IPS-NIHi11 (cell line): ENCODE data around the gene VRK2.

ENCODE experiments used
- DNase-seq: peaks from one replicate; pipeline ENCODE4 v3.0.0; 2012; ENCODE audit warnings: mixed read lengths, low spot score

The VRK2 gene

DNA sequence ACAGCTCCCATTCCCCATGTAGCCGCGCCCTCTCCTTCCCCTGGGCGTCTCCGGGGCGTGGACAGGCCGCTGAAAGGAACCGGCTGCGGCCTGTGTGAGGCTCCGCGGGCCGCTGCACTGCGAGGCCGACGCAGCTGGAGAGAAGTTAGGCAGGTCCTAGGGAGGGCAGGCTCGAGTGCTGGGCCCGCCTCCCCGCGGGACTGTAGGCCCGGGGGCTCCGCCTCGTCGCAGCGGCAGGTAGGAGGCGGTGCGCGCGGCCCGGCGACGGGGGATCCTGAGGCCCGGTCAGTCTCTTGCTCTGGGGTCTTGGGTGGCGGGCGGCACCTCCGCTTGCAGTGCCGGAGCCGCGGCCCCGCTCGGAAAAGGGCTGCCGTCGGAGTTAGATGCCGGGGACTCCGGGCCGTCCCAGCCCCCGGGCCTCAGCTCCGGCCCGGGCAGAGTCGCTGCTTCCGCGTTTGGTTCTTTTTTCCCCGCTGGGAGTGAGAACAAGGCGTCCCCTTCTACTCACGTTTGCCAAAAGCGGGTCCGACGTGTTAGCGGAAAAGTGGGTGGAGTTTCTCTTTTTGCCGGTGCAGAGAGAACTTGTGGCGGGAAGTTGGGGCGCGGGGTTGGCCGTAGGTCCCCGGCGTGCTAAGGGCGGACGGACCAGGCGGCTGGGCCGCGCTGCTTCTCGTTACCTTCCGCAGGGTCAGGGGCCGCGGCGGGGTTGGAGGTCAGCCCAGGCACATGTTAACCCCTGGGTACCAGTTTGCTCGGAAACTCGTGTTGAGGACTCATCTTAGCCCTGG lies at the start of gene VRK2:
TSS of gene VRK2 (plus strand) at position 222 of the 788 bp plus-strand sequence. CDS start 2,026 bp downstream, outside the sequence.
- DNase-seq: peak; percentile 92

DNA sequence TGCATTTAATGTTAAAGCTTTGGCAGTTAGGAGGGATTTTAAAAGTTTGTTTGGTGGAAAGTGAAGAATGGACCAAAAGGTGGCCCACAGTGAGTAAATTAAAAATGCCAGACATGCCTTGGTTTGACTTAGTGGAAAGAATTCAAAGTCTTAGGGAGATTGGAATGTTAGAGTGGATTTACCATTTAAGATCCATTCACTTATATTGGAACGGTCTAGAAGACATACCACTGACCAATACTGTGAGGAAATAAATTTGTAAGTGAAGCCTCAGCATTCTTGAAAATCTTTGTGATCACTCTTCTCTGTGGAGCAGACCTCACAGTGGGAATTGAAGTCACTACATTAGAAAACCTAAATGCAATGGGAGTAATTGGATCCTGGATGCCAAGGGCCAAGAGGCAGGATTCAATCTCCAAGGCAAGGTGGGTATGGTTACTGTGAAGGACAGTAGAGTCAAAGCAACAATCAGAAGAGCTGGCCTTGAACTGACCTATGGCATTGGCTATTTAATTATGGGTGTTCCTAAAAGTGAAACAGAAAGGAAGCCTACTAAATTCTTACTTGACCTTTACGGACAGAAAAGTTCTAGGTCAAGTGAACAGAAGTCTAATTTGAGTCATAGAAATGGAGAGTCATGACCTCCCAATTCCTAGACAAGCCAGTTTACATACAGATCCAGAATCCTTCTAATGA lies 40.2 kb upstream of the VRK2 start:
- DNase-seq: no peak

DNA sequence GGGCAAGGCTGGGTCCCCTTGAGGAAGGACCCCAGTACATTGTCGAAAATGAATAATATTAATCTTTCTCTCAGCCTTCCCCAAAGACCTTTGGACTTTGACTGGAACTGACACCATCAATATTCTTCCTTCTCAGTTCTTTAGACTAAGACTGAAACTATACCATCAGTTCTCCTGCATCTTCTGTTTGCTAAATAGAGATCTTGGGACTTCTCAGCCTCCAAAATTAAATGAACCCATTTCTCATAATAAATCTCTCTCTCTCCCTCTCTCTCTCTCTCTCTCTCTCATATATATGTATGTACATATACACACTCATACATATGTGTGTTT lies 39.7 kb upstream of the VRK2 start:
- DNase-seq: no peak

DNA sequence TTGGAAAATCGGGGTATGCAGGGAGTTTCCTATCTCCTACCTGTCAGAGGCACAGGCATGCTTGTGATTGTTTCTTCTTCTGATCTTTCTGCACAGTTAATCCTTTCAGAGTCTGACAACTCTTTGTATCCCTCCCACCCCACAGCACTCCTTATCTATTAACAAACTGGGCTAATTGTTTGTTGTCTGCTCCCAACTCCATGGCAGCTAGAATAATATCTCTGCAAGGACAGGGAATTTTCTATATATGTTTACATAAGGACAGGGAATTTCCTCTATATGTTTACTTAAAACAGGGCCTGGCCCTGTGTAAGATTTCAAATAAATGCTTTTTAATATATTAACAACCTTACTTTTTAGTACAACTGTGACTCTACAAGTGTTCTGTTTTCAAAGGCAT lies 36.0 kb upstream of the VRK2 start:
- DNase-seq: no peak

DNA sequence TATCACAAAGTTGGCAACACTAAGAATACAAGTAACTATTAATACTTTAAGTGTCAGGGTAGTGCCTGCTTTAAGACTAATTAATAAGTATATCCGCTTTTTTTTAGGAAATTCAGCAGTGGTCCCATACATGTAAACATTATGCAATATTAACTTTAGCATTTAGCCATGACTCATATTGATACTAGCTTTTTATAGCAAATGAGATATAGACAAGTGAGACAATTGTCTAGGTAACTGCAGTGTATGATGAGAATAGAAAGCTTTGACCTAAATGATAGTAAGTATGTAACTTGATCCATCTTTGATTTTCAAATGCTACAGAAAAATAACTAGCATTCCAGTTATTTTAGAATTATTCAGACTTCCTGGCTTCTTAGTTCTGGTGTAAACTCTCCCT lies 27.4 kb upstream of the VRK2 start:
- no peak for DNase-seq

DNA sequence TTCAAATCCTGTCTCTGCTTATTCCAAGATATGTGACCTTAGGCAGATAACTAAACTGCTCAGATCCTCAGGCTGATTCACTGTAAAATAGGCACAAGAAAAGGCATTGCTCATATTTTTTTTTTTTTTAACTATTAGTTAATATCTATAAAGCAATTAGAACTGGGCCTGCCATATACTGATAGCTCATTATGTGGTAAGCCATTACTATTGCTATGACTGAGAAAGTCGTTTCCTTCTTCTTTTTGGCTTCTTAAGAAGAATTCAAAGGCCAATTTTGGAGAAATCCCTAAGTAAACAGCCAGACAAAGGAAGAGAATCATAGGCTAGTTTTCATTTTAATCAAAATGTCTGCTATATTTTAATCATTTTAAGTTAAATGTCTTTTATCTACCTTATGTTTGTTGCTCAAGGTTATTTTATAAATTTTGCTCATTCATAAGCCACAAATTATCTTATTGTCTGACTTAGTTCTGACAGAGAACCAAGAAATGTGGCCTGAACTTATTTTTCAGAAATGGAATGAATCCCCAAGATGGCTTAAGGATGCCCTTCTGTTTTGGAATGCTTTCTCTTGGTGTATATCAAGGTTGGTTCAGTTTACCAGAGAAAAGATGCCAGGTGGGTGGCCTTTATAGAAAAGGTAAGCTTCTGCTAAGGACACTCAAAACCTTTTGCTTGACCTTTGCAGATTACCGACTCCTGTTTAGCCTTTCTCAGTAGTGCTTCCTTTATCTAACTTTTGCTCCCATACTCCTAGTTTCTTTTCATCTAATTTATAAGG lies 21.3 kb upstream of the VRK2 start:
- no peak for DNase-seq

DNA sequence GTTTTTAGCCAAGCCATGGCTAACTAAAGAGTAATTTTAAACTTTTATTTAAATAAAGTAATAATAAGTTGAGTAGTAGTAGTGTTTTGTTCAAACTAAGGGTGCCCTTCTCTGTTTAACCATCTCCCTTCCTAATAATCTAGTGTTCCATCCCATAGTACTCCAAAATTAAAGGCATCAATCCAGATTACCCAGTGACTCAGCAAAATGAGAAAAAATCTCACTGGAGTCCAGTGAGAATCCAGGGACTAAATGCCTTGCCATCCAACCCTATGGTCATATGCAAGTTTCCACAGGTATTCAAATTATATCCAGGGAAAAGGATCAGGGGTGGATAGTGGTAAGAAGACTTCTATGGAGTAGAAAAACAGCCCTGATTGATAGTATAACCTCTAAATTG lies 19.6 kb upstream of the VRK2 start:
- no peak for DNase-seq

DNA sequence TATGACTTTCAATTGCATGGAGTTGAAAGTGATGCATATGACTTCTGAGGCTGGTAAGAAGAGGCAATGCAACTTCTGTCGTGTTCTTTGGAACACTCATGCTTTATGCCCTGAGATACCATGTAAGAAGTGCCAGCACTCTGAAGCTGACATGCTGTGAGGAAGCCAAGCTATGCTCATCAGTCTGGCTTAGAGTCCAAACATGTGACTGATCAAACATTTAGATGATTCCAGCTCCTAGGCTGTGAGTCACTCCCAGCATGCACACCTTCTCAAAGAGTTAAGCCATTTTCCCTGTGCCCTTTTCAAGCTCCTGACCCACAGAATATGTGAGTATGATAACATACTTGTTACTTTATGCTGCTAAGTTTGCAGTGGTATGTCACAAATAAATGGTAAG lies 15.8 kb upstream of the VRK2 start:
- DNase-seq: no peak

DNA sequence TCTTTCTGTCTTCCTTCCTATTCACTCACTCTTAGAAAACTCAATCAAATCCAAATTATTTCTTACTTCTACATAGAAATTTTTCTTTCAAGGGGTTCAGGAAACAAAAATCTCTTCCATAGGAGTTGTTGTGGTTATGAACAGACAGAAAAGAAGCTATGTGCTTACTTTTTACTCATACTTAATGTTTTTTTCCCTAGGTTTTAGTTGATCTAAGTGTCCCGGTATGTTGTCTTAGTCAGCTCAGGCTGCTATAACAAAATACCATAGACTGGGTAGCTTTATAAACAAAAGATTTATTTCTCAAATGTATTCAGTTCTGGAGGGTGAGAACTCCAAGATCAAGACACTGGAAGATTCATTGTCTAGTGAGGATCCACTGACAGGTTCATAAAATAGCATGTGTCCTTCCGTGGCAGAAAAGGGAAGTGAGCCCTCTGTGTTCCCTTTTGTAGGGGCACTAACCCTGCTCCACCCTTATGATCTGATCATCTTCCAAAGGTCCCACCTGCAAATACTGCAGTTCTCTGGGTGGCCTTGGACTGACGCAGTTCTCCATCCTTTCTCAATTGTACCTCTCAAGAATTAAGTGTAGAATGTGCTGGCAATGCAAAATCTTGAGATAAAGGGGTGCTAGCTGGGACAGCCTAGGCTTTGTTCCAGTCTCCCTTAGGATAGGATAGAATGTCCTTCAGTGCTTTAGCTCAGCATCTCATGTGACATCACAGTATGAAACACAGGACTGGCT lies 14.4 kb upstream of the VRK2 start:
- no peak for DNase-seq

DNA sequence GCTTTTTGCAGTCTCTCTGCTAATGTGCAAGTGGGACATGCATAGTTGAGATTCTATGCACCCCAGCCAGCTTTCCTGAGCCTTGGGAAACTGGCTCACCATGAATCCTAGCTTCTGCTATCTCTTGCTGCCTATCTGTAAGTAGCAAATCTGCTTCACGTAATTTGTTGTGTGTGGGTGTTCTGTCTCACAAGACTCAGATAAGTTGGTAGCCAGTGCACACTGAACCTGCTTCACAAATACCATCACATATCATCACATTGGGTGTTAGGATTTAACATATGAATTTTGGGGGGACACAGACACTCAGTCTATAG lies 13.9 kb upstream of the VRK2 start:
- no peak for DNase-seq

DNA sequence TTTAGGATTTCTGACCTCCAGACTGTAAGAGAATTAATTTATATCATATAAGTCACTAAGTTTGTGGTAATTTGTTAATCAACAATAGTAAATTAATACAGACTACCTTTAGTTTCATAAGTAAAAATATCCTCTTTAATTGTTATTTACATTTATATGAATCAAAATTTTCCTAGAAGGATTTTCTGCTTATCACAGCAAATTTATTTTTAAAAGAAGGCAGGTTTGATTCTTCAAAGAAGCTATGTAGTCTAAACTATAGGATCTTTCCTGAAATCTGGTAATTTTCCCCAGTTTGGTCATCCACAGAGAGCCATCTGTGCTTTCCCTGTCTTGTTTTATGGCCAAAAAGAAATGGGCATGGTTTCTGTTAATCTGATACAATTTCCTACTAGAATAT lies 13.1 kb upstream of the VRK2 start:
- no peak for DNase-seq

DNA sequence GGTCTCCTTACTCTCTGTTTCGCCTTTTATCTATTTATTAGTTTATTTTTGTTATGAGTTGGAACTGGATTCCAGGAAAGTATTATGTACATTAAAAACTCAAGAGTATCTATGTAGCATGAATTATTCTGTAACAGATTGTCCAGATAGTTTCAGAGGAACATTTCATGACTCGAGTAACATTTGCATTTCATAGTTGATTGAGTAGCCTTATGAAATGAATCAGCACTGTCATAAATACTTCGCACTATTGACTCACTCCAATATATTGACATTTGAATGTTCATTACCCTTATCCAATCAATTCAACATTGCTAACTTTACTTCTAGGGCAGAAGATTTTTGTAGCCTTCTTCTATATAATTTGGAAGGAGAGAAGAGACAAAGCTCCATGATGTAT lies 11.3 kb upstream of the VRK2 start:
- DNase-seq: no peak

DNA sequence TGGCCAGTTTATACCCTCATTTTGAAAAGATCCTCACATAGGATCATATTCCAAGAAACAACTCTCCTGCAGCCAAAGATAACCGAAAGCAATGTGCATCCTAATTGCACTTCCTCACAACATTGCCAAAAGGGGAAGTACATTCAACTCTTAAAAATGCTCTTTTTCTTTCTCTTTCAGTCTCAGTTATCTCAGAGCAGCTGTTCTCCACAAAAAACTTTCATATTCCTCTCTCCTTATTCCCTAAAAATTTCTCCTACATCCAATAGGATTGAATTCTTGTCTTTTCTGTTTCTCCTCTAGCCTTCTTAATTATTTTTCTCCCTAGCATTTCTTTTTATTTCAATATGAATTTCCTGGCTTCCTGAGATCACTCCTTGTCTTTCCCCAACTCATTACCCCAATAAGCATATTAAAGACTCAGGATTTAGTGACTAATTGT lies 7.4 kb upstream of the VRK2 start:
- DNase-seq: no peak

DNA sequence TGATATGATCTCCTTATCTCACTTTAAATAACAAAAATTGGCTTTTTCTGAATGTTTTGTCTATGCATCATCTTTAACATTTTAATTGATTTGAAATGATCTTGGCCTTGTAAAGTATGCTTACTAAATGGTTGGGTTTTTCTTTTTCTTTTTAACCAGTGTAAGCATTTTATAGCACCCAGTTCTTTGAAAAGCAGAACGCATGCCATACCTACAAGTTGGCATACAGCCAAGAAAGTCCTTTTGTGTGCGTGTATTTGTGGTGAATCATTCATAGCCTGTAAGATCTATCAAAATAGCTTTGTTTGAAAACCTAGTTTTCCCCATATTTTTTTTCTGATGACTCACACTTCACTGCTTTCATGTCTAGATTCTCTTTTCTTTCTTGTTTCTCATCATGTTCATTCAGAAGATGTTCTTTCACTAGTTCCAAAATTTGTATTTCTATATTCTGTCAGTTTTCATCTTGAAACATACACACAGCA lies 4.1 kb upstream of the VRK2 start:
- DNase-seq: no peak

DNA sequence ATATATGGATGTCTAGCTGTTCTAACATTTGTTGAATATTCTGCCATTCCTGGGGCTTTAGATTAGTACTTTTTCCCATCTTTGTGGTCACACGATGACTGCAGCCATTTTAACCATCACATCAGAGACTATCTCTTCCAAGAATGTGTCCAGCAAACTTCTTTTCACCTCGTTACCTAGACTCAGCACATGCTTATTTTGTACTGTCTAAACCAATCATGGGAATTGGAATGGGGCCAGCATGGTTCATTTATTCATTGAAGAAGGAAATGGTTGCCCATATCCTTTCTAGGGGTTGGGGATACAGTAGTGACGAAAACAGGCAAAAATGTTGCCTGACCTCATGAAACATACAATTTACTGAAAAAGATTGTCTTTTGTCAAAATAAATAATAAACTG lies 2.5 kb upstream of the VRK2 start:
- DNase-seq: no peak

DNA sequence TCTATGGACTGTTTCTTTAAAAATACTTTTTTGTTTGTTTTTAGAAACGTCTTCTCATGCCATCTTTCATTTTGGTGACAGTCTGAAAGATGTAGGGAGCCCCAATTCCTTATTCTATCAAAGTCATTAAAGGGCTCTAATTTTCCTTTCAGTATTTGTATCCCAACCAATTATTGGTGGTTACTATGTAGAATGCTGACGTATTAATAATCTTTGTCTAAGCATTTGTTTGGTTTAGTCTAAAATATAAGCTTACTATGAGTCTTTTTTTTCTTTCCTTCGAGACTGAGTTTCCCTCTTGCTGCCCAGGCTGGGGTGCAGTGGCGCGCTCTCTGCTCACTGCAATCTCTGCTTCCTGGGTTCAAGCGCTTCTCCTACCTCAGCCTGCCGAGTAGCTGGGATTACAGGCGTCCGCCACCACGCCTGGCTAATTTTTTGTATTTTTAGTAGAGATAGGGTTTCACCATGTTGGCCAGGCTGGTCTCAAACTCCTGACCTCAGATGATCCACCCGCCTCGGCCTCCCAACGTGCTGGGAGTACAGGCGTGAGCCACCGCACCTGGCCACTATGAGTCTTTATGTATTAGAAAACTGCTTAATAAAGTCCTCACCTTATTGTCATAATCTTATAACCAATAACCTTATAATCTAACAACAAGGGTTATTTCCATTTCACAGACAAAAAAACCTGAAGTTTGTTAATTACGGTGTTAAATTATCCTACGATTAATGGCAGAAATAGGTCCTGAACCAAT lies 849 bp upstream of the VRK2 start:
- DNase-seq: no peak

DNA sequence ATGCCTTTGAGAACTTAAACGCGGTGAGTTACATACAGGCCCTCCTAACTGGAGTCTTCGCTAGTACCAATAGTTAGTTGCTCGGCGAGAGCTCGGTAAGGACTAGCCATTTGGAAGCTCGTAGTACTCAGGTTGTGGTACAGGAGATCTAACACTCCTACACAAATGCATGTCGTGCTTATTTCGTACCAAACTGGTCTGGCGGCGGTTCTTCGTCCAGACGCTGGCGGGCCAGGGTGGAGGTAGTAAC lies 346 bp upstream of the VRK2 start:
- DNase-seq: no peak

DNA sequence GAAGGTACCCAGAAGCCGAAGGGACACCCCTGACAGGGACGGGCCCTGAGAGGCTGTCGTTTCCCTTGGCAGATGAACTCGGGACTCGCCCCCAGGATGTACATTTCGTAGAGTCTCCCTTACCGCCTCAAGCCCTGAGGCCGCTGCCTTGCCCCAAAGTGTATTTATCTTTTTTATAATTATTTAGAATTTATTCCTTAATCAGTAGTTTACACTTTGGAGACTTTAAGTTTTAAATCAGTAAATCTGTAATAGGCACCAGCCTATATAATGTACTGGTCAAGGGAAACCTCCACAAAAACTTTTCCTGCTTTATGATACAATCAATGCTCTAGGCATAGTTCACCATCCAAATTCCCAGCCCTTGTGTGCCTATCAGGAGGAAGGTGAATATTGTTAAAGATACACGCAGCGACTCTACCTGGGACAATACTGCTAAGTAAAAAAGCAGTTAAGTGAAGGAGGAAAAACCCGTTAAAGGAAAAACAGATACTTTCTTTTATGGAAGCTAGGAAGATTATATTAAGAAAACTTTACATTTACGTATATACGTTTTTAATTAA lies 848 bp downstream of the VRK2 start:
- no peak for DNase-seq

DNA sequence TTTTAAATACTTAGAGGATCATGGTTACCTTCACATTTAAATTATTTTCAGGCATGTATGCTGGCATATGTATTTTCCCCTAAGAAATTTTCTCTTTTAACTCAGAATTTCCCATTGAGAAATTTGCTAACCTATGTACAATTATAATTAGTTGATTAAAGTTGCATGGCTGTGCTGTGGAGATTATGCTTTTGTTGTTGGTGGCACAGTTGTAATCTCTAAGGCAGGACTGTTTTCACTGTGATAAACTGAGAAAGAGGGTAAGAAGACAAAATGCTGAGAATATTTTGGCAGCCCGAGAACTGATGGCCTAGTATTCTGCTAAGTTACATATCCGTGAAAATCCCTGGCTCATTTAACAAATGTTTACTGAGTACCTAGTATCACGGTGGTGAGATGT lies 1.4 kb downstream of the VRK2 start:
- DNase-seq: no peak

DNA sequence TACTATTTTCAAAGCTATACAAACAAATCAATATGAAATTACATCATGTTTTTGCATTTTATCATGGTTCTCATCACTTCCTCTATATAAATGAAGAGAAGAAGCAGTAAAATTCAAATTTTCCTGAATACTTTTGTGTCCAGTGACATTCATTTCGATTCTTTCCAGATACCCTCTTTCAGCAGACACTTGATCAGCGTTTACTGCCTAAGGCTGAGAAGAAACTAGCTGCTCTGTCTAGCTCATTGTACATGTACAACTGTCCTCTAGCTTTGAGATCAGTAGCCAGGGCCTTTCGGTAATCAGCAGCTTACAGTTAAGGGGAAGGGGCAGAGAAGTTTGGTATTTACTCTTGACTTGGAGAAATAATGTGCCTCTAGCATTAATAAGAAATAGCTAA lies 4.8 kb downstream of the VRK2 start:
- DNase-seq: no peak

DNA sequence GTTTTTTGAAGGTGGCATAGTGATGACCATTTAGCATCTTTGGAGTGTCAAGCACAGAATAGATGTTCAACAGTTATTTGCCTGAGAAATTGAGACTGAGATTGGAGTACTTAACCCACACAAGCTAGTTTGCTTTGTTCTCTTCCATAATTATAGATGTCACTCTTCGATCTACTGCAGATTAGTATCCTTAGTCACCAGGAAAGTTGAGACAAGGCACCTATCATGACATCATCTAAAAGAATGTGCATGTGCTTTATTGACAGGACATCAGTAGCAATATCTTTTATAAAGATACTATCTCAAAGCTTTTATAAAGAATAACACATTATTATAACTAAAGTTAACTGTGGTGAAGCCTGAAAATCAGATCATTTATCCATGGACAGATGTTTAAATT lies 6.4 kb downstream of the VRK2 start:
- no peak for DNase-seq

DNA sequence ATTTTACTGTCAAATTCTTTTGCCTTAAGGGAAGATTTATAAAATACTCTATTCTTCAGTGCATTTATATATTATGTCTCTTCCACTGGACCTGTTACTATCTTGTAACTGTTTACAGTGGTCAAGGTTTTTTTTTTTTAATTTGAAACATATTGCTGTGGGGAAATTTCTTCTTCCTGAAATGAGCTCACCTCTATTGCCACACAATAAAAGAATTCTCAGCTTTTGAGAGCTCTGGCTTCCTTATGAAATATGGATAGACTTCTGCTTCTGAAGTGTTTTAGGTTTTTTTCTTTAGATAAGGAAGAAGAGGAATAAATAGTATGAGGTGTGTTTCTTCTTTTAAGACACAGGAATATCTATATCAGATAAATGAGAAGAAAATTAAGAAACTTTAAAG lies 7.7 kb downstream of the VRK2 start:
- no peak for DNase-seq
